CD4-positive, alpha-beta T cell treated with Interleukin-17A for 4 hours (primary cell): ENCODE data around the gene CCDC146.
"Not testable (repeated sequence)": the region's sequence is repeated elsewhere in the genome, so short reads cannot be mapped to it uniquely, and the experiment has no call there.

Source experiments
- DNase-seq: peaks from one replicate; pipeline ENCODE4 v3.0.0-alpha.2; 2020; ENCODE audit warnings: mixed read lengths

The CCDC146 gene

DNA sequence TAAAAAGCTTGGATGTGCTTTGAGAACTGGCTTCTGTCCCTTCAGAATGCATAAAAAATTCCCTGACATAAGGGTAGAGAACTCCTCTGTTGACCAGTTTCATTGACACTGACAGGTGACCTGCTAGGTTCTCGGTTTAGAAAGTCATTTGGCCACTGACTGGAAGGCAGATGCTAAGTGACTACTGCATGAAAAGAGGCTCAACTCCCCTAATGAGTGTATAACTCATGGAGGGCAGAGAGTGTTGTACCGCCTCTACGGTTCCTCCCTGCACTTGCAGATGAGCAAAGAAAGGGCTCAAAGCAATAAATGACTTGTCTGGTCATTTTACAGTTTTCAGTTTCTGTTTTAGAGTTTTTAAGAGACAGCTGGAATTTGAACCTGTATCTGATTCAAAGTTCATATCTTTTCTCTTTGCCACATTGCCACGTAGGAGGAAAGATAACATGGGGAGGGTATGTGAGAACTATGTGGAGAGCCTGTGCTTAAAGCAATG, 80.1 kb downstream of the CCDC146 start:
- no peak for DNase-seq

DNA sequence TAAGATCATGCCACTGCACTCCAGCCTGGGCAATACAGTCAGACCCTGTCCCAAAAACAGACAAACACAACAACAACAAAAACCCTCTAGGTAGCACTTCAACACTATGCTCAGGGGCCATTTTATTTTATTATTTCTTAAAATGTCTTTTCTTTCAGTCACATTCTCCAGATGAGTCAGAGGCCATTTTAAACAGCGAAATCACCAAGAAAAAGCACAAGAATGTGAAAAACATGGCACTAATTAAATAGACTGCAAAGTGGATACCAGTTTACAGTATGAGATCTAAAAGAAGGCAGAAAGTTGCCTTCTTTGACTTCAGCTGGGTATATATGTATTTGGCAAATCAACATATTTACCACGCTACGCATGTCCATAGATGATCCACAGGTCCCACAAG, 83.3 kb downstream of the CCDC146 start:
- no peak for DNase-seq

DNA sequence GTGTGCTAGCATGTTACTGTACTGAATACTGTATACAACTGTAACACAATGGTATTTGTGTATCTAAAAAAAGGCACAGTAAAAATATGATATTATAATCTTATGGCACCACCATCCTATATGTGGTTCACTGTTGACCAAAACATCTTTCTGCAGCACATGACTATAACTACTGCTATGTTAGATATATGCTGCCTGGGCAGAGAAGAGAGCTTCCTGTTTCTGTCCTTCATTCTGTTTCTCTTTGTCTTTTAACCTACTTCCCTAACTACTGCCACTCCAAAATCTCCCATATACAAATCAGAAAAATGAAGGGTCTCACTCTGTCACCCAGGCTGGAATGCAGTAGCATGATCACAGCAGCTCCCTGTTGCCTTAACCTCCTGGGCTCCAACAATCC, 86.0 kb downstream of the CCDC146 start:
- DNase-seq = no peak

DNA sequence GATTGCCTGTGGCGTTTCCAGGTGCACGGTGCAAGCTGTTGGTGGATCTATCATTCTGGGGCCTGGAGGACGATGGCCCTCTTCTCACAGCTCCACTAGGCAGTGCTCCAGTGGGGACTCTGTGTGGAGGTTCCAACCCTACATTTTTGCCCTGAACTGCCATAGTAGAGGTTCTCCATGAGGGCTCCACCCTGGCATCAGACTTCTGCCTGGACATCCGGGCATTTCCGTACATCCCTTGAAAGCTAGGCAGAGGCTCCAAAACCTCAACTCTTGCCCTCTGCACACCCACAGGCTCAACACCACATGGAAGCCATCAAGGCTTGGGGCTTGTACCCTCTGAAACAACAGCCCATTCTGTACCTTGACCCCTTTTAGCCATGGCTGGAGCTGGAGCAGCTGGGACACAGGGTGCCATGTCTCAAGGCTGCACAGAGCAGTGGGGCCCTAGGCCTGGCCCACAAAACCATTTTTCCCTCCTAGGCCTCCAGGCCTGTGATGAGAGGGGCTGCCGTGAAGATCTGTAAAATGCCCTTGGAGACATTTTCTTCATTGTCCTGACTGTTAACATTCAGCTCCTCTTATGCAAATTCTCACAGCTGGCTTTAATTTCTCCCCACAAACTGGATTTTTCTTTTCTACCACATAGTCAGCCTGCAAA, 87.2 kb downstream of the CCDC146 start:
- DNase-seq = no peak

DNA sequence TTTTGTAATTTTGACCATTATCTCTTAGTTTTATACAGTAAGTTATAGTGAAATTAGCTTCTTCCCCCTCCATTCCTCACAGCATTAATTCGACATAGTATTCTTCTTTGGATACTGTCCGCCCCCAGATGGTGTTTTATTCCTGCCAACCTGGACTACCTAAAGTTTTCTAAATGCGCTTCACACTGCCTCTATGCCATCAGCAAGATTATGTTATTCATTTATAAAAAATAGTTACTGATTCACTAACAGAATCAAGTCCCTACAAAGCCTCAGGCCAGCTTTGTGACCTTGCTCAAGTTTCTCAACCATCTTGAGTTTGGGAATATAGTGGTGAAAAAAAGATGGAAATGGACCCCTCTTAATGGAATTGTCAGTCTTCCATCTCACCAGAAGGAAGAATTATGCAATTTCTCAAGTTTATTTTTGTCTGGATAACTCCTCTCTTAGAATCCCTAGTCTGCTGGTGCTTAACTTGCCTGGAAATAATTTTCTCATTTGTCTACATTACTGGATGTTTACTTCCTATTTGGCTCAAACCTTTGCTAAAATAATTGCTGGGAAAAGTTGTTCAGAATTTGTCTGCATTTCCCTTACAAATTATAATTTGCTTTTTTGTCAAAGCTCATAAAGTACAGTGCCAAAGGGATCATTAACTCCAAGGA, 93.9 kb downstream of the CCDC146 start:
- DNase-seq = no peak

DNA sequence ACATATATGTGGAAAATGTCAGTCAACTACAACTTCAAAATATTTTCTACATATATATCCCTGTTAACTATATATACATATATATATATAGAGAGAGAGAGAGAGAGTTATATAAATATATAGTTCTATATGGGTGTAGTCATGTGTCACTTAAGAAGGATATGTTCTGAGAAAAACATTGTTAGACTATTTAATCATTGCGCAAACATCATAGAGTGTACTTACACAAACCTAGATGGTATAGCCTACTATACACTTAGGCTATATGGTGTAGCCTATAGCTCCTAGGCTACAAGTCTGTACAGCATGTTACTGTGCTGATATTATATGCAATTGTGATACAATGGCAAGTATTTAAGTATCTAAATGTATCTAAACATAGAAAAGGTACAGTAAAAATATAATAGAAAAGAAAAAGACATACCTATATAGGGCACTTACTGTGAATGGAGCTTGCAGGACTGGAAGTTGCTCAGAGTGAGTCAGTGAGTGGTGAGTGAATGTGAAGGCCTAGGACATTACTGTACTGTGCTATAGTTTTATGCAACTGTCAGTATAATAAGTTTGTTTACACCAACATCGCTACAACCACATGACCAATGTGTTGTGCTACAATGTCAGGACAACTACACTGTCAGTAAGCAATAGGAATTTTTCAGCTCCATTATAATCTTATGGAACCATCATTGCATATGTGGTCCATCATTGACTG, 95.2 kb downstream of the CCDC146 start:
- DNase-seq = no peak

DNA sequence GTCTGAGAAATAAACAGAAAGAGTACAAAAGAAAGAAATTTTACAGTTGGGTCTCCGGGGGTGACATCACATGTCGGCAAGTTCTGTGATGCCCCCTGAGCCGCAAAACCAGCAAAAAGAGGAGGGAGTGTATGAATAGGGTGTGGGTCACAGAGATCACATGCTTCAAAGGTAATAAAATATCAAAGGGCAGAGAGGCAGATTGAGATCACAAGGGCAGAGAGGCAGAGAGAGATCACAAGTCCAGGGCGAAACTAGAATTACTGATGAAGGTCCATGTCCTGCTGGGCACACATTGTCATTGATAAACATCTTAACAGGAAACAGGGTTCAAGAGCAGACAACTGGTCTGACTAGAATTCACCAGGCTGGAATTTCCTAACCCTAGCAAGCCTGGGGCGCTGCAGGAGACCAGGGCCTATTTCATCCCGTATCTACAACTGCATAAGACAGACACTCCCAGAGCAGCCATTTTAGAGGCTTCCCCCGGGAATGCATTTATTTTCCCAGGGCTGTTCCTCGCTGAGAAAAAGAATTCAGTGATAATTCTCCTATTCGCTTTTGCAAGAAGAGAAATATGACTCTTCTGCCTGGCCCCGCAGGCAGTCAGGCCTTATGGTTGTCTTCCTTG, 97.4 kb downstream of the CCDC146 start:
- DNase-seq = not testable (repeated sequence)

DNA sequence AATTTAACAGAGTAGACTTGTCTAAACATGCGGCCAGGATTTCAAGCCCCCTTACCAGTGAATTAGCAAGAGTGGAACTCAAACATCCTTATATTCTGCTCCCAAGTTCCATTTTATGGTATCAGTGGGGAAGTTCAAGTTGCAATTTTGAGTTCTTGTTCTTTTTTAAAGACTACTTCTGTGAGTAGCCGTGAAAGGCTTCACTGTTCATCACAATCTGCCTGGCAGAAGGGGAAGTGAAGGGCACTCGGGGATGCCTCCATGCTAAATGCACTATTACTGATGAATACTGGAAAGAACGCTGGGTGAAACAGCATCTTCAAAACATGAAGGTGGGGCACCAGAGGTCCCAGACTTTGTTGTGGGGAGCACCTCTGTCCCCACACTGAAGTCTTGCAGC, 99.7 kb downstream of the CCDC146 start:
- DNase-seq = no peak

DNA sequence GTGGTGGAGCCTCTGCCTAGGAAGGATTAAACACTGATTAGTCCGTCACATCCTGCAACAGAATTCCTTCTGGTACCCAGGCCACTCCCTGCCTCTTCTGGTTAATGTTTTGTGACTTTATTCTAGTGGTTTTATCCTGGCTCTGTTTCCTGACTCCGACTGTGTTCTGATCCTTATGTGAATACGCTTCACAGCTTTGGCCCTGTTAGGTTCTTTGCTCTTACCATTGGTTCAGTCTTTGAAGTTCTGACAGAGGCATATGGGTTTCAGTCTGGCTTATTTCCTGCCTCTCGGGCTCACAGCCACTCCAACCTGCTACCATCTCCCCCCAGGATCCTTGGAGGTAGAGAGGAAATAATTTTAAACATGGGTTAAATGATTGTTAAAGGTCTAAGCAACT, 100.4 kb downstream of the CCDC146 start:
- peak; percentile 14 for DNase-seq

DNA sequence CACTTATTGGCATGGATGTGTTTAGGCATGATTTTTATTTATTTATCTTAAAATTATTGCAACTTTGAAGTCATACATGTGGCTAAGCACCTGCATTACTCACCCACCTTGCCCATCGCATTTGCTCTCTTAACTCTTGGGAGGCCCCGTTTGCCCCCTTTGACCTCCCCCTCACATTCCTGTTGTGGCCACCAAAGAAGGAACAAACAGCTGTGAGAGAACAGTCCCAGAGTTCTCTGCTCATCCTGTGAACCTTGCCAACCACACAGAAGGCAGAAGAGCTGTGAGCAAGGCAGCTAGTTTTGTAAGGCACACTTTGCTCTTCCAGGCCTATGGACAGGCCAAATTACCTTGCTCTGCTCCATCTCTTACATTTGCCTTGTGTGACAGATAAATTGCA, 100.8 kb downstream of the CCDC146 start:
- DNase-seq = no peak

DNA sequence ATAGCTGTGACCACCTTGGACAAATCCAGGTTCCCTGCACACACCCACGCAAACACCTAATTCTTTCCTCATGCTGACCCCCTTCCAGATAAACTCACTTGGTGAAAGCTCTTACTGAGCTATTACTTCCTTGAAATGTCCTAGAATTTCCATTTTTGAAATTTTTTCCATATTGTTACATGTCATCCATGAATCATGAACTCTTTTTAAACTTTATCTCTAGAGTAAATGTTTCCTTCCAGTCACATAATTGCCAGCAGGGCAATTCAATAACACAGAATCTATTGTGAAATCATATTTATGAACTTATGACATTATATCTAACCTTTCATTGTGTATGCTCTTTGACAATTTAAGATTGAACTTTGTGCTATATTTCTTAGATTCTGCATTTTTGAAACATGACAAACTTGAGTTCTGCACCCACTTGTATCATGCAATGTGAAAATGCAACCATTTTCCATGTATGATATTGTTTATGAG, 104.0 kb downstream of the CCDC146 start:
- no peak for DNase-seq

DNA sequence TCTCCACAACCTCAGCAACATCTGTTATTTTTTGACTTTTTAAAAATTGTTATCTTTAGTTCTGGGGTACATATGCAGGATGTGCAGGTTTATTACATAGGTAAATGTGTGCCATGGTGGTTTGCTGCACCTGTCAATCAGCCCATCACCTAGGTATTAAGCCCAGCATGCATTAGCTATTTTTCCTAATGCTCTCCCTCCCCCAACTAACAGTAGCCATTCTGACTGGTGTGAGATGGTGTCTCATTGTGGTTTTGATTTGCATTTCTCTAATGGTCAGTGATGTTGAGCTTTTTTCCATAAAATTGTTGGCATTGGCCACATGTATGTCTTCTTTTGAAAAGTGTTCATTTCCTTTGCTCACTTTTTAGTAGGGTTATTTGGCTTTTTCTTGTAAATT, 106.4 kb downstream of the CCDC146 start:
- DNase-seq = not testable (repeated sequence)

DNA sequence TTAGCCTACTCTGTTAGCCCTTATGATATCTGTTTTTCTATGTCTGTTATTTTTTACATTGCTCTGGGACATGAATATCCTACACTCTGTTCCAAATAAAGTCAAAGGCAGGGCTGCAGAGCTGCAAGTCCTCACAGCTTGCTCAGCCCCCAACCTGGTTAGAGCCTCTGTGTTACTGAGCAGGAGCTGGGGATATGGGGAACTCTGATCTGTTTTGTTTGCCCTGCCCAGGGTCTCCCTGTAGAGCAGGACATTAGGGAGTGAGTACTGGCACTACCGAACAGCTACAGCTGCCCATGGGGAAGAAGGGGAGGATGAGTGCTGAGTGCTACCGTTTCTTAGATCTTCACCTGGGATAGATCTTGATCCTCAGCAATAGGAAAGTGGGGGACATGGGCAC, 110.1 kb downstream of the CCDC146 start:
- DNase-seq = no peak

DNA sequence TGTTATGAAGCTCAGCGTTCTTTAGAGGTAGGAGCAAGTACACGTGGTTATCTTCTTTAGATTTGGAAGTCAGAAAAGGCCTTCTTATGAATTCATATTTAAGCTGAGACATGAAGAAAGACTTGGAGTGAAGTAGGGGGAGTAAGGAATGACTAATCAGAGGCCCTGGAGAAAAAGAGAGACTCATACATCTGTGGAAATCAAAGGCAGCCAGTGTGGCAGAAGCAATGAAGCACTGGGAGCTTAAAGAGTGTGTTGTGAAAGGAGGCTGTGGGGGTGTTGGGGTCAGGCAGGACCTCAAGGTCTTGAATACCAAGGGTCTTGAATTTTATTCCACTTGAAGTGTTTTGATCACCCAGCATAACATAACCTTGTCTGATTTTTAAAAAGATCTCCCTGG, 112.9 kb downstream of the CCDC146 start:
- DNase-seq = no peak

DNA sequence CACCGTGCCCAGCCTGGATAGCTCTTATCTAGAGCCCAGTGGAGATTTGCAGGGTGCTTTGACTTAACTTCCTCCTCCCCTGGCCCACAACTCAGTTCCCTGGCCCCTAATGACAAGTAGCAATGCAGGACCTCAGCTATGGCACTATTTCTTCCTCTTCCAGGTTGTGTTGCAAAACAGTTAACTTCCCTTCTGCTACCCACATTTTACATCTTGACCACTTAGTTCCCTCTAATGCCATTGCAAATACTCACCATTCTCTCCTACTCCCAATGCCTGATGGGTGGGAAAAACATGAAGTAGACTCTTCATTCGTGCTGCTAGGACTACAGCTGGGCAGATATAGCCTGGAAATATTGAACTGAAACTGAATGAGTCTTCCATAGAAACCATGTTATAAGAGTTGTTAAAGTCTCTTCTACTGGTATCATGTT, 116.3 kb downstream of the CCDC146 start:
- DNase-seq = no peak

DNA sequence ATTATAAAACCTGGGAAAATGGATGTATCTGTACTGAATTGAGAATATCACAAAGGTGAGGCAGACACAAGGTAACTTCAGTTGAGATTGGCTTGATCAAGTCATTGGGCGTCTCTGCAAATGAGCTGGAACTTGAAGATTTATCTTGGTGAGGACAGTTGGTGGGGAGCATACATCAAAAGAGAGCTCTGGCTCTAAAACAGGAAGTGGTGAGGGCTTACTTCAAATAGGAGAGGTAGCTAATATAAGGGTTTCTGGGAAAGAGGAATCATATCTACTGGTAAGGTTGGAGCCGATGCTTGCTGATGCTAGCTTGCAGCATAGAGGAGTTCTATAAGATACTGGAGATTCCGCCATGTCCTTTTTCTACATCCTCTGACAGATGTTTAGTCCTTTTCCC, 117.1 kb downstream of the CCDC146 start:
- DNase-seq = no peak

DNA sequence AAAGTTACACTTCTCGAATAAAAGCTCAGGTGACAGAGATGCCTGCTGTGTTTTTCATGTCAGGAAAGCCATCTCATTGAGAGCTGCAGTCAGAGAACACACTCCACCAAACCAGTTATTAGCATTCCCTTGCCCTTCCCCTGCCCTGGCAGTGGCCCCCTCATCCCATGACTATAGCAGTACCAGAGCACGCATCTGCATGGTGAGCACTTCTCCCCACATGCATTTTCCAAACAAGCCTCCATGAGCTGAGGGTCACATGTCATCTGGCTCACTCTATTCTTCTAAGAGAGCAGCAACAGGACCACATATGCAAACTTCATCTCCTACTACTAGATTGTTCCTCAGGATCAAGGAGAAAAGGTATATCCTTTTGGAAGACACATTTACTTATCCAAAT, 119.7 kb downstream of the CCDC146 start:
- no peak for DNase-seq

DNA sequence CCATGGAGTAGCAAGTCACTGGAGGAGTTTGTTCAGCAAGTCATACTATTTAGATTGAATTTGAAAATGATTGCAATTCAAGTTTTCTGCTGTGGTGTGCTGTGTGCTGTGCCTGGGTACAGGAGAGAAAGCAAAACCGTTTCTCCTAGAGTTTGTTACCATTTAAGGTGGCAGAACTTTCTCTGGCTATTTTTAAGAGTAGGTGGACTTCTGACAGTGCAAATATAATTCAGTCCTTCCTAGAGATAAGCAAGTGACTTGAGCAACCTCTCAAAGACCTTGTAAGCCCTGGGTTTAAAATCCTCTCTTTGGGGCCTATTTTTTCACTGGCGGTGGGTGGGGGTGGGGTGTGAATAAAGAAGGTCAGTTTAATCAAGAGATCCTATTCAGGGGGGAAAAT, 120.1 kb downstream of the CCDC146 start:
- DNase-seq = no peak

DNA sequence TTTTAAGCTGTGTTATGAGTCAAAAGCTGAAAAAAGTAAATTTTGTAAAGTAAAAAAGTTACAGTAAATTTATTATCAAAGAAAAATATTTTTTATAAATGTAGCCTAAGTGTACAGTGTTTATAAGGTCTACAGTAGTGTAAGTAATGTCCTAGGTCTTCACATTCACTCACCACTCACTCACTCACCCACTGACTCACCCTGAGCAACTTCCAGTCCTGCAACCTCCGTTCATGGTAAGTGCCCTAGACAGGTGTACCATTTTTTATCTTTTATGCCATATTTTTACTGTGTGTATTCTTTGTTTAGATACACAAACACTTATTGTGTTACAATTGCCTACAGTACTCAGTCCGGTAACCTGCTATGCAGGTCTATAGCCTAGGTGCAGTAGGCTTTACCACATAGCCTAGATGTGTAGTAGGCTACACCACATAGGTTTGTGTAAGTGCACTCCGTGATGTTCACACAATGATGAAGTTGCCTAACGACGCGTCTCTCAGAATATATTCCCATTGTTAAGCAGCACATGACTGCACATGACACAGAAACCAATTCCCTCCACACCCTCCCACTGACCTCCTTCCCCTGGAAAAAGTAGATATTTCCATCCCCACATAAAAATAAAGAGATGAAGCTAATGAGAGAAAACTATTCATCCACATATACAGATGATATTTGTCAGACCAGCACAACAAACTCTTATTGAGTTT, 122.0 kb downstream of the CCDC146 start:
- no peak for DNase-seq

DNA sequence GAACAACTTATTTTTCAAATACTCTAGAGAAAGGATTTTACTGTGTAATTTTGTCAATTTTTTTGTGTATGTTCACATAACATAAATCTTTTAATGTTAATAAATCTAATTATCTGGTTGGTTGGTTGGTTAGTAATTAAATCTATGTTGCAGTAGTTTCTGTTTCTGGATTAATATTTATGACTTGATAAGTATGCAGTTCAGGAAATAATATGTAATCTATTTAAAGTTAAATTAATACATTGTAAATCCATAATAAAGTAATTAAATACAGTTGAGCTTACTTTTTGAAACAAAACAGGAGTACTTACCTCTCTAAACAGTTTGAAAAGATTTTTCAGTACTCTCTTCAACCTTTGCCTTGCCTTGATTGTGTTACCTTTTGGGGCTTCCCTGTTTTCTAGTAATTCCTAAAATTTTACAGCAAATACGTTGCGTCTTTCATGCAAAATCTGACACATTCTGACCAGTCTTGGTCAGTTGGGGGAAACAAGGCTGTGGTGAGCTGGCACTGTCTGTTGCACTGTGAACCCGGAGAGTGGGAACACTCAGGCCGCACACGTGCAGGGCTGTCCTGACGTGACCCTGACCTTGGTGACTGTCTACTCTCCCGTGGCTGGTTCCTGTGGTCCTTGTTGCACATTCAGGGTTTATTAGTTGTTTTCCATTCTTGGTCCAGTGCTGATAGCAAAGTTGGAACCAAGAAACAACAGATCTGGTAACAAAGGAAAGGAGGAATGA, 122.8 kb downstream of the CCDC146 start:
- DNase-seq = no peak

DNA sequence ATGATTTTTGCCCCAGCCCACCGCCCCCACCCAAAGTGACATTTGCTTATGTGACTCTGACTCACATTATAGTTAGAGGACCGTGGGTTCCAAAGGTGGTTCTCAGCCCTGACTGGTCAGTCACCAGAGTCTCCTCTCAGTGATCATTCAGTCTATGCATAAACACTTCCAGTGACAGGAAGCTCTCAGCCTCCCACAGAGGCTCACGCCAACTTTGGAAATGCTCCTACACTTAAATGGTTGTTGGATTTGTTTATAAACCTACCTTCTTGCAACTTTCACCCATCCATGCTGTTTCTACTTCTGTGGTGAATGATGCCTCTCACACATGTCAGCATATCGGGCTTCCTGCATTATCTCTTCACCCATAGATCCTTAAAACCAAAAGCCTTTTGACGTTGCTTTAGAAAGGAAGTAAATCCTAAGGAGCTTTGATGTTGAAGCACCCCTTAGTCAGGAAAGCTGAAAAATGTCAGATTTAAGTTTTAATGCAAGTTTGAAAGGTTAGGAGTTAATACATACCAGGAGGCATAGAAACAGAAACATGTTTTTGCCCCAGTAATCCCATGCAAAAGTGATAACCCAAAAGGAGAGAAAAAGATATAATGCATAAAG, 123.7 kb downstream of the CCDC146 start:
- no peak for DNase-seq
